Measurements from ENCODE around the gene CHD6.

Gene CHD6

DNA sequence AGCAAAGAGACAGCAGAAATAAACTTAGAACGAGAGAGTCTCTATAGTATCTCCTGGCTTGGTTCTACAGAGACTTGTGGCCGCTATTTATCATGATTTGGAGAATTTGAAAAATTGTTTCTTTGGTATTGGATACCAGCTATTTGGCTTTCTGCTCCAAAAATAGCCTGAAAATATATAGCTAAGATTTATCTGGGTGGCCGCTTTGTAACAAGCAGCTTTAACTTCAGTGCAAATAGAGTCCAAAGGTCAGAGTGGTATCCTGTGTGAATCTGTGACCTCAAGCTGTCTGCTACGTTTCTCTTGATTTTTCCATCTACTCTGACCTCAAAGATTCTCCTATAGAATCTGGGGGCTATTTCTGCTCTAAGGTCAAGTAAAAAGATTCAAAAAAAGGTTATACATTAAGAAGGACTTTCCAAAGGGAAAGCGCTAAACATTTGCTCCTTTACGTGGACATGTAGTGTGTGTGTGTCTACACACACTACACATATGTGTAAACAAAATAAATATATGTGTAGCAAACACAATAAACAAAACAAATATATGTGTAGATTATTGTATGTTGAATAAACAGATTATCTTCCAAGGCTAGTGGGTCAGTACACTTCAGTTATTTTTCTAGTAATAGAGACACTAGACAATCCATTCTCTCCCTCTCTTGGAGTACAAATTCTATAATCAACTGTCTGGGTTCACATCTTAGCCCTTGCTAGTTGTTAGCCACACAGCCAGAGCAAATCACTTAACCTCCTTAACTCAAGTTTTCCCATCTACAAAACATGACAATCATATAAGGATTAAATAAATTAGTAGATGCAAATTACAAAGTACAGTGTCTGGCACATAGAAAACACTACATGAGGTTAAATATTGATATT is 40.8 kb downstream of the CHD6 start:
- no peak for DNase-seq

DNA sequence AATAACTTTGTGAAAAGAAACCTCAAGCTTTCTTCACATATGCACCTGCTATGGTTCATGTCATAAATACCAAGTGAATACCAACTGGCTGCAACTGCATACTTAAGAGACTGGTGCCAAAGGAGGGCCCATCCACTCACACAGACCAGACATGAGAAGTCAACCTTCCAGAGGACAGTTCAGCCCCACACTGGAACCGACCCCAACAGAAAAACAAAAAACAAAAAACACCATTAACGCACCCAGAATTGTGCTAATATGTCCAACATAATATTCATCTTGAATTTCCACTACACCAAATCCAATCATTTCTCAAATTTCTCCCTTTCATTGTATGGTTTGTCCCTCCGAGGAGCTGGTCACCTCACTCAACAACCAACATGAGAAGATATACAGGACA is 42.8 kb downstream of the CHD6 start:
- no peak for DNase-seq

DNA sequence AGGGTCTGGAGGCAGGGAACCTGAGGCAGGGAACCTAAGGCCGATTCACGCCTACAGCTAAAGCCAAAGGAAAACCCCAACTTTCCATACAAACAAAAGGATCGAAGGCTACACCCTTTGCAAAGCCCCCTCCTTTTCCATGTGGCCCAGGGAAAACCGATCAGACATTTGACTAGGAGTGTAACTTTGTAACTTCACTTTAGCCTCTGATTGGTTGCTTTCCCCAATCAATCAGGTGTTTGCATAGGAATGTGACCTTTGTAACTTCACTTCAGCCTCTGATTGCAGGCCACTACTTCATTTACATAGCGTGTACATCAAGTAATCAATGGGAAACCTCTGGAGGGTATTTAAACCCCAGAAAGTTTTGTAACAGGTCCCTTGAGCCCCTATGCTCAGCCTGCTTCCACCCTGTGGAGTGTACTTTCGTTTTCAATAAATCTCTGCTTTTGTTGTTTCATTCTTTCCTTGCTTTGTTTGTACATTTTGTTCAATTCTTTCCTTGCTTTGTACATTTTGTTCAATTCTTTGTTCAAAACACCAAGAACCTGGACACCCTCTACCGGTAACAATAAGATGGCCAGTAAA is 43.3 kb downstream of the CHD6 start:
- DNase-seq = no peak

DNA sequence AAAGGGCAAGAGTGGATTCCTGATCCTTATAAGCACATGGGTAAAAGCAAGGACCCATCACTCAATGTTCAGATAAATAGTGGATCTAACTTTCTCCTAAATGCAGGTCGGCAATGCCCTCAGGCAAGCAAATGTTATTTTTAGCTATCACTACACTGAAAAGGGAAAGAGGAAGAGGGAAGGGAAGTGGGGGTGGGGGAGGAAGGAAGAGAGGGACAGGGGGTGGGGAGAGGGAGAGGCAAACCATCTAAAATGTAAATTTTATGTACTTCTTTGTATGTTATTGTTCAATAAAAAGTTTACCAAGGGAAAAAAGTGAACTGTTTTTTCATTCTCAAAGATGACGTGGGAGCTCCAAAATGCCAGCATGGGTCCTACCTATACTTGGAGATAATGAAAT is 44.2 kb downstream of the CHD6 start:
- no peak for DNase-seq

DNA sequence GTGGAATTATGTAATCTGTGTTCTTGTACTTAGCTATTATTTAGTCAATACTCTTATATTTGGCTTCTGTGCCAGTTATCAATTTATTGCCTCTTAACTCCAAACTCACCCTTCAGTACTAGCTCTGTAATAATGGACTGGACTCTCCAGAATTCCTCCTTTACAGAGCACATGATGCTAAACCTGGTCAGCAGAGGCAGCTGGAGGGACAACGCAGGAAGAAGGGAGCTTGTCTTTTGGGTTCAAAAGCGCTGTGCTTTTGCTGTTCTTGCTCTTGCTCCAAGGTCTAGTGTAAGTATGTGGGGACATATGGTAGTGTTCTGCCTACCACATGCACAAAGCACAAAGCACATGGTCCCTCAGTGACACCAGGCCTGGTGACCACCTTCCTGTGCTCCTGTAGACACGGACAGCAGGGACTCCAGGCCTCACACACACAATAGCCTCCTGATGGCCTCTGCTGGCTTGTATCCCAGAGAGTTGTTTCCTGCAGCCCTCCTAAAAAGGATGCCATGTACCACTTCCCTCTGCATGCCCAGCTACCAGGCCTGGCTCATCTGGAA is 46.1 kb downstream of the CHD6 start:
- no peak for DNase-seq

DNA sequence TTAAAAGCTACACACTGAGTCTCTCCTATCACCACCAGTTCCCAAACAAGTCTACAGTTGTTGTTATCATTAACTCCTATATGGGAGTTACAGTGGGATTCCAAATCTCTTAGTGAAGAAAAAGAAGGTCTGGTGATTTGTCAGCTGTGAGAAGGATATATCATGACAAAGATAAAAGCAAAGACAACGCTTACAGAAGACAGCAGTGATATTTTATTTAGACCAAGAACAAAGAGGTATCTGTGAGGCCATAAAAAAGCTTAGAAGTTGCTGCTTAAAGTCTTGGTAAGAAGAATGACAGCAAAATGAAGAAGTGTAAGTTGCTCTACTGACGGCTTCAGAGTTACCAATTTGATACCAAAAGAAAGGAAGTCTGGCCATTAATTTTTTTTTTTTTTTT is 47.2 kb downstream of the CHD6 start:
- no peak for DNase-seq

DNA sequence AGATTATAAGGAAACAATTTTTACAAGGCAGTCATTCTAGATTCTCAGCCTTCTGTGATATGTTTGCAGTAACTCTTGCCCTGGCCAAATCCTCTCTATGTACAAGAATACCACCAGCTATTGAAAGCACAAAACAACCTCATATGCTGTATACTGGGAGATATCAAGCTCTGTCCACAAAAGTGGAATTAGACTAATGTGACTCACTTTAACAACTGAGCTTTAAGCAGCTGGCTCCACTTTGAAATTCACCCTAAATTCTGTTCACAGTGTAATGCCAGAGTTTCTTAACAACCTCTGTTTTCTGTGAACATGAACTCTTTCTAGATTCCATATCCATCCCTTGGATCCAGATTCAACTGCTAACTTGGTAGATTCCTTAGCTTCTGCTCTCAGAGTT is 47.6 kb downstream of the CHD6 start:
- DNase-seq = no peak

DNA sequence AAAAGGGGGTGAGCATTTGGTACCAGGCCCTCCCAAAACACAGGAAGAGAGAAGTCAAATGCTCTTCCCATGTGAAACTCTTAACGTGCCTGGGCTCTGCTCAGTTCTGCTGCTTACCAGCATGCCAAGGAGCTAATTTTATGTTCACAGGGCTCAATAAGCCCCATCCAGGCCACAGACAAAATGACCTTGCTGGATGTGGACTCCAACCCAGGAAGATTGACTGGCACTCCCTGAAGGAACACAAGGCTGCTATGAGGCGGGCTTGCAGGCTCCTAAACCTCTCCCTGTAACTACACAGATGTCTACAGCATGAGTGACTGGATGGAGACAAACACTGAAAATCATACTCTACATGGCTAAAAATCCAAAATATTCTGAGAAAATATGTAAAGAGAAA is 50.6 kb downstream of the CHD6 start:
- no peak for DNase-seq

DNA sequence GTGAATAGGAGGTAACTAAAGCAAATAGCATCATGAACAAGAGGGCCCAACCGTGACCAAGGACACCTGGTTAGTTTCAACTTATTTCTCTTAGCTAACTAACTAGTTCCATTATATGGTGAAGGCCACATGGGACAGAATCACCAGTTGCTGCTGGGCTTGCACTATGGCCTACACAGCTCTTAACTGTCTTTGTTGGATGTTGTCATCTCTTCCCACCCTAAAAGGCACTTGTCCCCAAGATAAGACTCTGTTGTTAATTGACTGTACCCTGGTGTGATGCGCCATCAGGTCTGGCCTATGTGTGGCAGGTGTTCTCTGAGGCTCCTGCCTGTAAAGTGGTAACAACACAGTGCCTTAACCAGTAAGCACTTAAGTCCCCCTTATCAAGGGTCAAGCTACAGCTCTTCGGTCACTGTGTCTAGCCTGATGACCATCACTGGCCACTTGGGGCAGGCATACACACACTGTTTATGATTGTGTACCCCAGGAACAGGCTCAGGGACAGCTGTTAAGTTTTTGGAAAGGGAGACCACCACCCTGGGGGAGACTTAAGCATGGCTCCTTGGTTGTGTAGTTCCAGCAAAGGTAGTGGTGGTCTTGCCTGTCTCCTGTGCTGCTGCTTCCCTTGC is 51.2 kb downstream of the CHD6 start:
- DNase-seq = no peak

DNA sequence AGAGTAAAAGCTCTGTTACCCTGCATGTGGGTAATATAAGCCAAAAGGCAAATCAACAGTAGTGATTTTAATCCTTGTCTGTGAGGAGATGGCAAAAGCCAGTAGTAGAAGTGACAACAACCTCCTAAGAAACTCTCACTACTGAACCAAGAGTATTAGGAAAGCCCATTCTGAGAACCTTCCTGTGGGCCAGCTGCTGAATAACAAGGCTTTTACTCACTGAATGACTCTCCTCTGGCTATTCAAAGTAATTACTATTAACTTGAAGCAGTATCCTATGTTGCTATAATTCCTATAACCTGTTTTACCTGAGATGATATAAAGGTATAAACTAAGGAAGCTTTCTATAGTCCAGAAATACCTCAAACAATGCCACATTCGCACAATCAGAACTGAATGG is 55.1 kb downstream of the CHD6 start:
- DNase-seq = no peak

DNA sequence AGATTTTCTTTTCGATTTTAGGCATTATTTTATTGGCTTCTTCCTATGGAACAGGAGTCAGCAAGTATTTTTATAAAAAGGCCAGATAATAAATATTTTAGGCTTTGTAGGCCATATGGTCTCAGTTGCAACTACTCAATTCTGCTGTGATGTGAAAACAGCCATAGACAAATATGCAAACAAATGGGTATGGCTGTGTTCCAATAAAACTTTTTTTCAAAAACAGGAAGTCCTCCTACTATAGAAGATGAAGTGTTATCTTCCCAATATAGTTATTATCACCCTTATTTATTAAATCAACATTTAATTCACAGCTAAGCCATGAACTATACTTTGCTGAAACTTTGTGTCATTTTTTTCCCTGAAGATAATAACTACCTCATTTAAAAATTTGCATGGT is 57.2 kb downstream of the CHD6 start:
- no peak for DNase-seq

DNA sequence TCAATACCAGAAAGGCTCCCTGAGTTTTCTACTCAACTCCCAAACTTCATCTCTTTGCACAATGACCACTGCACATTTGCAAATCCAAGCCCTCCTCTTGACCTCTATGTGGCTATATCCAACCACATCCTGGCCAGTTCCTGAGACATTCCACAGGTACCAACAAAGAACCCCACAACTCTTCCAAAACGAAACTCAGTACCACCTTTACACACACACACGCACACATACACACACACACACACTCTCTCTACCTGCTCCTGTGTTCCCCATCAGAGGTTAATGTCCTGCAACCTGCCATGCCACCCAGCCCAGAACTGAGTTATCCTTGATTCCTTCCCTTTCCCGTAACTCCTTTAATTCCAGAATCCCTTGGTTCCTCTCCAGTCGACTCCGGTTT is 58.5 kb downstream of the CHD6 start:
- DNase-seq = no peak

DNA sequence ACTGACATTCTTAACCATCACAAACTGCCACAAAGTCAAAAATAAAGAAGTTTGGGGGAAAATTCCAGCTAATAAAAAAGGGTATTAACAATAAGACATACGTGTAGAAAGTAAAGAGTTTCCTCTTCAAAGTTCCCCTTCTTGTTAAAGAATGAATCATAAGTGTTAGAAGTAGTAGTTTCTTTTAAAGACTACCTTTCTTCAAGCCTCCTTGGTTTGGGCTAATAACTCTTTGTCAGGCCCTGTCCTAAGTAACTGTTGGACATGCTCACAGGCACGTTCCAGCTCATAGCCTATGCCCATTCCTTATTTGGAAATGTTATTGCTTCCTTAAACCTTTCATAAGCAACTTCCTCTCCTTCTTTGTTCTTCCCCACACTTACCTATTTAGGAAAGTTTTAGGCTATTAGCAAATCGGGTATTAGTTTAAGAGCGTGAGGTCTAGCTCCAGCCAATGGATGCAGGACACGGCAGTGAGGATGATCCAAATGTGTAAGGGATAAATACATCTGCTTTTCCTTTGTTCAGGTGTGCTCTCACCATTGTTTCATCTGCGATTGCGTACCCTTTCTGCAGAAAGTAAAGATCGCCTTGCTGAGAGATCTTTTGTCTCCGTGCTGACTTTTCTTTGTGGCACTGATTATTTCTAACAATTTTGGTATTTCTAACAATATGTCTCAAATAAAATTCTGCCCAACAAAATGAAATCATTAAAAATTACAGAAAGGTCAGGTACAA is 64.9 kb downstream of the CHD6 start:
- no peak for DNase-seq

DNA sequence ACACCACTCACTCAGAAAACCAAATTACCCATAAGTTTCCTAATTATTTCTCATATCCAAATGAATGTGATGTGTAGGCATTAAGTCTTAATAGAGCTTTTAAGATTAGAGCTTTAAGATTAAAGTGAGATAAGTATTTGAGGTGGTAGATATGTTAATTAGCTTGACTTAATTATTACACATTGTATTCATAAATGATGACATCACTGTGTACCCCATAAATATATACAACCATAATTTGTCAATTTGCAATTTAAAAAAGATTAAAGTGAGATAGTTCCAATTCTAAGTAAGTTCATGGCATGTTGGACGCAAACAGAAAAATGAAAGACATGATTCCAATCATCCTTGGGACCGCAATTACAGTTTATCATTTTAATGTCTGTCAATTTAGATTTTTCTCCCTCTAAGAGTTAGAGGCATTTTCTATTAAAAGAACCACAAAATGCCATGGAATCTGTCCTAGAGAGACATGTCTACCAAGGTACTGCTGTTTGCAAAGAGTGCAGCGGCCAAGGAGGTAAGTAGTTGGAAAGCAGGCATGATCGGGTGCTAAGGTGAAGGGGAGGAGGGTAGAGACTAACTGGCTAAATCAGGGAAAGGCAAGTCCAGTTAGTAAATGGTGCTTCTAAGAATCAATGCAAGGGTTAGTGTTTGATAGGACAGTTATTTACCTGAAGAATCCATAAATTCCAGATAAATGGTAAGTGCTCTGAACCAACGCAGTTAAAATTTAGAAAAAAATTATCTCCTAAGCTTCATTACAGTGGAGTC is 65.7 kb downstream of the CHD6 start:
- no peak for DNase-seq

DNA sequence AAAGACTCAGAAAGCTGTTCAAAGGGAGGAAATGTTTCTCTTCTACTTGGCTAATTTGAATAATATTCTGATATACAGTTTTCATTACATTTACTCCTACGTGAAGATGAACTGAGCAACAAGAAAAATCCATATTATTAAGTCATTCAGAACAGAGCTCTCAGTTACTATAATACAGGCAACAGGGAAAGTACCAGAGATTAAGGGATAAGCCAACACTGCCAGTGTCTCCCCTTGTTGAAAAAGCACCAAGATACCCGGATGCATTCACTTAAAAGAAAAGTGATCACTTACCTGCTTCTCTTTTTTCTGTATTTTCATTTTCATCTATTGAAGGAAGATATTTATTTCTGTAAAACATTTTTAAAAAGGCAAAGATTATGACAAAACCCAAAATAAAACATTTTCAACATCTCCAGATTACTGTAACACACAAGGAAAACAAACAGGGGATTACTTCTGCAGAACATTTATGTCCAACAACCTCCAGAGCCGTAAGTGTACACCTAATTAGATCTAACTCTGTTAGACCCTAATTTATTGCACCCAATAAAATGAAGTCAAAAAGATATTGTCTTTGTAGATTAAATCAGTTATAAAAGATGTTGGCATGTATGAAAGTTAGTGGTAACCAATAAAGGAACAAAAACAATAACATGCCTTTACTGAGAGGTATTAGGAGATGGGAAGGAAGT is 67.0 kb downstream of the CHD6 start:
- DNase-seq = no peak

DNA sequence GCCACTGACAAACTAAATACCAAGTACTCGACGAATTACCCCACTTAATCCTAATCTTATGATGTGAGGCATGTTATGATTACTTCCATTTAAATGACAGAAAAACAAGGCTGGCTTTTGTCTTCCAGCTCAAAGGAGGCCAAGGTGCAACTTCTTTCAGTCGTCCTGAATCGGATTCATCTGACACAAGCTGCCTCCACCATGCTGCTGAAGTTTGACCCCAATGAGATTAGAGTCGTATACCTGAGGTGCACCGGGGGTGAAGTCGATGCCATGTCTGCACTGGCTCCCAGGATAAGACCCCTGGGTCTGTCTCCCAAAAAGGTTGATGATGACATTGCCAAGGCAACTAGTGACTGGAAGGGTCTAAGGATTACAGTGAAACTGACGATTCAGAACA is 71.0 kb downstream of the CHD6 start:
- no peak for DNase-seq

DNA sequence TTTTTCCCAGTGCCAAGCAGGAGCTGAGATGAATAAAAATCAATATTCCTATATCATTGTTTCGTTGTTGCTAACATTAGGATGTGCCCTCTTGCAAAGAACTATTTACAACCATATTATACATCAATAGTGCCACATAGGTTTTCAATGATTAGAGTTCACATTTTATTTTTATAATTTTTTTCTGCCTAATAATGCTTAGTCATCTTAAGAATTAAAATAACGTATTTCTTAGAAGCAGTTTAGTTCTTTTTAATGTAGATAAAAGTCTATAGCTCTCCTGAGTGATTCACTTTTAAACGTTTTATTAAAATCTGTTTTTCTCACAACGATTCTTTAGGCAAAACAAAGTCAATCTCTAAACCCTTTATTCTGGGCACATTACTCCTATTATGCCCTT is 71.6 kb downstream of the CHD6 start:
- DNase-seq = no peak

DNA sequence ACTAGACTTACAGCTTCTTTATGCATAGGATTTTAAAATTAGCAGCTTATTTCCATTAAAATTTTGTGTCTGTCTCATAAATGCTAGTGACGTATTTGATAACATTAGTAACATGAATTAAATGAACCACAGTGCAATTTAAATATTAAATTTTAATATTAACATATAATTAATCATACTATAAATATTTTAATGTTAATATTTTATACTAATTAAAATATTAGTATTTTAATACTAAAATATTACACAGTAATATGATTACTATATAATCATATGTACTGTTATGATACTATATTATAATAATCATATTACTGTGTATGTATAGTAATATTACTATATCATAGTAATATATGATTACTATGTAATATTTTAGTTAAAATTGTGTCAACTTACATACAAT is 73.7 kb downstream of the CHD6 start:
- no peak for DNase-seq

DNA sequence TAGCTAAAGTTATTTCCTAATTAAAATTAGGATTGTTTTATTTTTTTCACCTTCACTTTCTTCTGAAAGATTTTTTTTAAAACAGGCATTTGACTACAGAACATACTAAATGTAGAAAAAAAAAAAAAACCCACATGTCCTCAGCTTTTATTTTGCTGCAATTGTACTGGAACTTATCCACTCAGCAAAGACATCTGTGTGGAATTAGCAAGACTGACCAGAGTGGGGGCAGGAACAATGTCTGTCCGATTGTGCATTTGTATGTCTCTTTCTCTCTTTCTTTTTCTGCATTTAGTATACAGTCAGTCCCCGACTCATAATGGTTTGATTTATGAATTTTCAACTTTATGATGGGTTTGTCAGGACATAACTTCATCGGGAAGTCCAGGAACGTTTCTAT is 77.3 kb downstream of the CHD6 start:
- DNase-seq = peak; percentile 50

DNA sequence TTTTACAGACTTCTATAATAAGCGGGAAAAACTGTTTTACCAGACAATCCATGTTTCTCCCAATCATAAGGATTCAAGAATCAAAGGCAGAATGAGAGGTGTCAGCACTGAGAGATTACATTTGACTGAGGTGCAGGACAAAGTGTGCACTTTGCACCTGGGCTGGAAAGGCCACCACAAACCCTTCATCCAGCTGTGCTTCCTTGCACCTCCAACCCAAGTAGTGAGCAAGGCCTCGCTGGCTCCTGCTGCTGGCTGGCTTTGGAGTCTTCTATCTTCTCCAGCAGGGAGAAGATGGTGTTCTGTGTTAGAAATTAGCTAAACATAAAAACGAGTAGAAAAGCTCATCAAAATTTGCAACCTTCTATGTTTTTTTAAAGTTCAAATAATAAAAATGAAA is 77.7 kb downstream of the CHD6 start:
- DNase-seq = no peak

DNA sequence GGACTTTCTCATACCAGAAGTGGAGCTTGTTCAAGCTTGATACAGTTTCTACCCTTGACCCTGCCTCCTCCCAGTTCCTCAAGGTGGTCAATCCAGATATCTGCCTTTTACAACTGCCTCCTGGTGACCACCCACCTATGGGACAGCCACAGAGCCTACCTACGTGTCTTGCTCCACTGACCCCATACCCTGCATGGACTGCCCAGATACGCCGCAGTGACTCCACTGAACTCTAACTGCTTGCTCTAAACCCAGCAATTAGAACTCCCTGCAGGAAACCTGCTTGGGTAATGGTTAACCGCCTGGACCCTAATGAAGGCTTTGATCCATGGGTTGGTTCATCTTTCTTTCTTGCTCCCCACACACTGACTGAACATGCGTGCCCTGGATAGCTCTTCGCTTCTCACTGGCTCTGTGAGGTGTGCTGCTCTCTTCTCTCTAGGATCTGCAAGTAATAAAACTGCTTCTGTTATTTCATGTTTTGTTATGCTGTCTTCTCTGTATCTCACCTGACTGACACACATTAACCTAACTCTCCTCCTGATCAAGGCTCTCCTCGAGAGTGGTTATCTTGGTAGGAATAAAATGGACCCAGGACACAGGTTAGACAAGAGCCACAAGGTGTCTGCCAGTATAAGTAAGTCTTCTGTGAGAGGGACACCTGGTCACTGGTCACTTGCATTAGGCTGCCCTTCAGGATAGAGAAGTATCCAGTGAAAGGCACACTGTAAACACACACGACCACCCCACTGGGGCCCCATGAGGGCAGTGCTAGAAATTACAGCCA is 79.2 kb downstream of the CHD6 start:
- DNase-seq = no peak

All from fibroblast of skin of abdomen (primary cell).